PFSK-1 (cell line): ENCODE results near the gene MYH10.

Source experiments
- FOXP2 ChIP-seq: optimal IDR thresholded peaks from 2 replicates; pipeline ENCODE3; 2011; ENCODE audit warnings: borderline replicate concordance, control low read depth, inconsistent platforms; ENCODE audit not compliant: insufficient read depth; ENCODE audit errors: extremely low read length, extremely low read depth
- POLR2AphosphoS5 ChIP-seq: IDR thresholded peaks from 2 replicates; pipeline ENCODE4 v1.6.1; 2012; ENCODE audit warnings: low read depth, mild to moderate bottlenecking, control low read depth, low read length, moderate library complexity
- SIN3A ChIP-seq: IDR thresholded peaks from 2 replicates; pipeline ENCODE4 v1.6.1; 2012; ENCODE audit warnings: mild to moderate bottlenecking, low read length, moderate library complexity, borderline replicate concordance; ENCODE audit not compliant: insufficient read depth
- TAF1 ChIP-seq: IDR thresholded peaks from 2 replicates; pipeline ENCODE4 v1.6.1; 2012; ENCODE audit warnings: low read length, control low read depth, borderline replicate concordance; ENCODE audit not compliant: insufficient read depth
- TF ChIP-seq, protein P1 (sequence below), 2 experiments: IDR thresholded peaks; 2 replicates each; pipeline versions ENCODE4 v1.6.1 to v1.8.0; 2011 to 2012; ENCODE audit warnings: low read depth in 2 of 2, low read length in 2 of 2, control low read depth in 1 of 2, inconsistent platforms in 1 of 2, mild to moderate bottlenecking in 1 of 2, moderate library complexity in 1 of 2; ENCODE audit not compliant: insufficient read depth in 1 of 2

DNA sequence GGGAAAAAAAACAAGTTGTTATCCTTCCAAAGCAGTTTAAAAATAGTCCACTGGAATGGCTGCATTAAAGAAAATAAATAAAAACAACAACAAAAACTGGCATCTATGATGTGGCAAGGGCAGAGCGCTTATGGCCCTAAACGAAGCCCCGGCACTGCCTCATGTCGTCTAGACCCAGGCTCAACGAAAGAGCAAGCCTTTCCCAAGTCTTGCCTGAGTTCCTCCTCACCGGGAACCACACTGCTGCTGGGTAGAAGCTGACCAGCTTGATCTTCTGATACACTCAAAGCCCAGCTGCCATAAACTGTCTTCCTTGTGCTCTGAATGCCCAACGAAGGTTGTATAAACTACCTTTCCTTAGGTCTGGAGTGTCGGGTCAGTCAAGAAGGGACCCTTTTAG is 157.9 kb downstream of the MYH10 start:
- no peak for TF ChIP-seq SIN3A
- no peak for TF ChIP-seq POLR2AphosphoS5
- TF ChIP-seq, protein P1, sequence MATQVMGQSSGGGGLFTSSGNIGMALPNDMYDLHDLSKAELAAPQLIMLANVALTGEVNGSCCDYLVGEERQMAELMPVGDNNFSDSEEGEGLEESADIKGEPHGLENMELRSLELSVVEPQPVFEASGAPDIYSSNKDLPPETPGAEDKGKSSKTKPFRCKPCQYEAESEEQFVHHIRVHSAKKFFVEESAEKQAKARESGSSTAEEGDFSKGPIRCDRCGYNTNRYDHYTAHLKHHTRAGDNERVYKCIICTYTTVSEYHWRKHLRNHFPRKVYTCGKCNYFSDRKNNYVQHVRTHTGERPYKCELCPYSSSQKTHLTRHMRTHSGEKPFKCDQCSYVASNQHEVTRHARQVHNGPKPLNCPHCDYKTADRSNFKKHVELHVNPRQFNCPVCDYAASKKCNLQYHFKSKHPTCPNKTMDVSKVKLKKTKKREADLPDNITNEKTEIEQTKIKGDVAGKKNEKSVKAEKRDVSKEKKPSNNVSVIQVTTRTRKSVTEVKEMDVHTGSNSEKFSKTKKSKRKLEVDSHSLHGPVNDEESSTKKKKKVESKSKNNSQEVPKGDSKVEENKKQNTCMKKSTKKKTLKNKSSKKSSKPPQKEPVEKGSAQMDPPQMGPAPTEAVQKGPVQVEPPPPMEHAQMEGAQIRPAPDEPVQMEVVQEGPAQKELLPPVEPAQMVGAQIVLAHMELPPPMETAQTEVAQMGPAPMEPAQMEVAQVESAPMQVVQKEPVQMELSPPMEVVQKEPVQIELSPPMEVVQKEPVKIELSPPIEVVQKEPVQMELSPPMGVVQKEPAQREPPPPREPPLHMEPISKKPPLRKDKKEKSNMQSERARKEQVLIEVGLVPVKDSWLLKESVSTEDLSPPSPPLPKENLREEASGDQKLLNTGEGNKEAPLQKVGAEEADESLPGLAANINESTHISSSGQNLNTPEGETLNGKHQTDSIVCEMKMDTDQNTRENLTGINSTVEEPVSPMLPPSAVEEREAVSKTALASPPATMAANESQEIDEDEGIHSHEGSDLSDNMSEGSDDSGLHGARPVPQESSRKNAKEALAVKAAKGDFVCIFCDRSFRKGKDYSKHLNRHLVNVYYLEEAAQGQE (IDR thresholded peaks at IDR 0.05; ENCODE audit: insufficient read depth in 1 of 2, low read depth in 2 of 2, low read length in 2 of 2) = no peak
- TF ChIP-seq TAF1 = no peak
- no peak for TF ChIP-seq FOXP2
